Spinal cord (tissue), 10 donors: Measurements from ENCODE around the gene PRSS56. TPM values are rescaled to one million over a fixed set of nuclear protein-coding genes. Genes with fewer than 3 reads are reported as not detected.
A peak's percentile ranks its signal among the peaks of the same experiment; 100 is the strongest.

Source experiments
- DNase-seq, 6 donors: peaks; one replicate each; pipeline versions ENCODE4 v3.0.0 to v3.0.0-alpha.2; 2013 to 2015; ENCODE audit warnings: low spot score in 6 of 6, low read depth in 4 of 6
- H3K27ac ChIP-seq: one replicate; pipeline ENCODE4 v1.5.1; 2013; ENCODE audit warnings: low read depth, low read length, control low read depth
- H3K27me3 ChIP-seq: one replicate; pipeline ENCODE4 v1.6.1; 2013; ENCODE audit warnings: low read length; ENCODE audit not compliant: control insufficient read depth, insufficient read depth
- H3K36me3 ChIP-seq: one replicate; pipeline ENCODE4 v1.6.1; 2013; ENCODE audit warnings: low read length; ENCODE audit not compliant: control insufficient read depth, insufficient read depth
- H3K4me1 ChIP-seq: one replicate; pipeline ENCODE4 v1.6.1; 2013; ENCODE audit warnings: low read length; ENCODE audit not compliant: control insufficient read depth, insufficient read depth
- H3K4me3 ChIP-seq: one replicate; pipeline ENCODE4 v1.5.1; 2013; ENCODE audit warnings: low read depth, low read length, control low read depth
- H3K9me3 ChIP-seq: one replicate; pipeline ENCODE4 v1.6.1; 2013; ENCODE audit warnings: low read length; ENCODE audit not compliant: control insufficient read depth, insufficient read depth
- WGBS: methylation state at CpG from one replicate; pipeline ENCODE4 v1.1.5; 2013; ENCODE audit warnings: missing lambda C conversion rate; ENCODE audit not compliant: insufficient coverage; 5-methylcytosine and 5-hydroxymethylcytosine counted together
- polyA plus RNA-seq, 2 donors: library from polyadenylated mRNA; unstranded; fragments of 120-200 nt; gene quantifications; one replicate each; pipeline ENCODE4 v1.2.1, GENCODE V29; 2013; ENCODE audit not compliant: insufficient read length in 2 of 2
- total RNA-seq, 2 donors: library from RNA; depleted of rRNA in 1 of 2; stranded (reverse); fragments of 120-200 nt in 1 of 2; fragments of >200 nt in 1 of 2; gene quantifications; one replicate each; pipeline versions ENCODE4 v1.2.3 to v1.2.4, GENCODE V29; 2013 to 2014
- donor health status: healthy.

The PRSS56 gene
- total and polyA plus RNA-seq, 4 donors: 0.89 to 5.8 (median 3.1) TPM

- no peak overlapping the region for H3K27ac ChIP-seq
- no peaks in the 10 kb centered on the region for H3K27me3 ChIP-seq
- peaks cover 32% of the 10 kb centered on the region for H3K36me3 ChIP-seq
- H3K4me1 ChIP-seq: peaks cover 4% of the 10 kb centered on the region
- no peak overlapping the region for H3K4me3 ChIP-seq
- WGBS: 91% methylated on average over 14 of the region's 17 CpGs
- no peak for DNase-seq
- peaks cover 2% of the 10 kb centered on the region for H3K9me3 ChIP-seq
Measured at GRCh38 chr2:232545511-232546375, 25.6 kb downstream of the PRSS56 start.

- Histone ChIP-seq H3K4me3 (no peak overlapping the region), H3K27me3 (no peaks in the 10 kb centered on the region), H3K36me3 (peaks cover 36% of the 10 kb centered on the region), H3K4me1 (peaks cover 14% of the 10 kb centered on the region), H3K9me3 (peaks cover 2% of the 10 kb centered on the region), H3K27ac (no peak overlapping the region)
- no peak for DNase-seq
- WGBS: 100% methylated on average over 2 of the region's 6 CpGs
Measured at GRCh38 chr2:232547991-232548390, 27.8 kb downstream of the PRSS56 start.

GRCh38 chr2:232549655-232550353 lies 29.6 kb downstream of the PRSS56 start:
- 26% methylated on average over 14 of the region's 21 CpGs for WGBS
- peak in 1 of 6 donors; percentile 59 for DNase-seq
- Histone ChIP-seq H3K27me3 (no peaks in the 10 kb centered on the region), H3K4me1 (peaks cover 14% of the 10 kb centered on the region), H3K27ac (peak overlapping the region; percentile 90), H3K36me3 (peaks cover 22% of the 10 kb centered on the region), H3K4me3 (peak overlapping the region; percentile 93), H3K9me3 (peaks cover 2% of the 10 kb centered on the region)

- no peaks in the 10 kb centered on the region for H3K27me3 ChIP-seq
- WGBS: under 1% methylated on average over 69 of the region's 81 CpGs
- H3K36me3 ChIP-seq: peaks cover 18% of the 10 kb centered on the region
- peak within 1 kb of the TSS; percentile 90 for H3K27ac ChIP-seq
- H3K4me3 ChIP-seq: peak within 1 kb of the TSS; percentile 93
- DNase-seq: peak; percentile 79 to 97 (median 88)
- H3K9me3 ChIP-seq: peaks cover 2% of the 10 kb centered on the region
- H3K4me1 ChIP-seq: peaks cover 14% of the 10 kb centered on the region
Measured at GRCh38 chr2:232550354-232551249, 30.4 kb downstream of the PRSS56 start, which contains the start of the genes EIF4E2 and TIGD1. EIF4E2 (plus strand) TSS chr2:232550689; CDS start chr2:232550725, 36 bp downstream. TIGD1 (minus strand) TSS chr2:232550557; CDS start chr2:232549882, 675 bp downstream.

- peak overlapping the region; percentile 90 for H3K27ac ChIP-seq
- 50% methylated on average over 2 of the region's 7 CpGs for WGBS
- peak overlapping the region; percentile 93 for H3K4me3 ChIP-seq
- peaks cover 14% of the 10 kb centered on the region for H3K4me1 ChIP-seq
- no peak for DNase-seq
- peaks cover 2% of the 10 kb centered on the region for H3K9me3 ChIP-seq
- H3K36me3 ChIP-seq: peaks cover 13% of the 10 kb centered on the region
- H3K27me3 ChIP-seq: no peaks in the 10 kb centered on the region
Measured at GRCh38 chr2:232551250-232551638, 31.1 kb downstream of the PRSS56 start.

GRCh38 chr2:232551776-232552175 lies 31.6 kb downstream of the PRSS56 start:
- DNase-seq: no peak
- H3K4me3 ChIP-seq: peak overlapping the region; percentile 93
- H3K27me3 ChIP-seq: no peaks in the 10 kb centered on the region
- H3K9me3 ChIP-seq: peaks cover 2% of the 10 kb centered on the region
- peaks cover 12% of the 10 kb centered on the region for H3K36me3 ChIP-seq
- H3K27ac ChIP-seq: no peak overlapping the region
- H3K4me1 ChIP-seq: peaks cover 14% of the 10 kb centered on the region
- 84% methylated on average over 4 of the region's 4 CpGs for WGBS

- Histone ChIP-seq H3K27me3 (no peaks in the 10 kb centered on the region), H3K4me3 (no peak overlapping the region), H3K27ac (no peak overlapping the region), H3K4me1 (peaks cover 8% of the 10 kb centered on the region), H3K36me3 (peaks cover 24% of the 10 kb centered on the region), H3K9me3 (no peaks in the 10 kb centered on the region)
- DNase-seq: no peak
- WGBS: 86% methylated on average over 2 of the region's 3 CpGs
Measured at GRCh38 chr2:232556426-232556825, 36.2 kb downstream of the PRSS56 start.

- 91% methylated on average over 4 of the region's 8 CpGs for WGBS
- H3K4me1 ChIP-seq: no peaks in the 10 kb centered on the region
- no peak overlapping the region for H3K27ac ChIP-seq
- no peak for DNase-seq
- H3K9me3 ChIP-seq: no peaks in the 10 kb centered on the region
- no peaks in the 10 kb centered on the region for H3K27me3 ChIP-seq
- peaks cover 53% of the 10 kb centered on the region for H3K36me3 ChIP-seq
- H3K4me3 ChIP-seq: no peak overlapping the region
Measured at GRCh38 chr2:232562515-232563151, 42.4 kb downstream of the PRSS56 start.

- H3K27ac ChIP-seq: no peak overlapping the region
- H3K4me1 ChIP-seq: no peaks in the 10 kb centered on the region
- DNase-seq: no peak
- no peaks in the 10 kb centered on the region for H3K9me3 ChIP-seq
- peaks cover 49% of the 10 kb centered on the region for H3K36me3 ChIP-seq
- H3K27me3 ChIP-seq: no peaks in the 10 kb centered on the region
- H3K4me3 ChIP-seq: no peak overlapping the region
- WGBS: no CpG with 5 or more reads among the region's 3 CpGs
Measured at GRCh38 chr2:232563580-232563979, 43.4 kb downstream of the PRSS56 start.
